HCT116 (cell line): Measurements from ENCODE around the gene PRIM1. TPM values are rescaled to one million over a fixed set of nuclear protein-coding genes. Genes with fewer than 3 reads are reported as not detected.

Source experiments
- ATAC-seq: fragments of 200-7000 bp; cut with Tn5 transposase; 2 replicates; pipeline ENCODE4 v1.9.1; 2020; ENCODE audit warnings: mild to moderate bottlenecking, moderate library complexity
- BruUV-seq: library from RNA; stranded (reverse); fragments of 400-500 nt; replicated peaks from 2 replicates; lab custom pipeline; 2021; lab: Mats Ljungman, UMichigan
- CTCF ChIA-PET: fragments of 300-600 bp; sonication (Branson Sonifier 250); formaldehyde crosslinking; loops from one replicate; lab custom pipeline; 2021; ENCODE audit warnings: antibody characterized with exemption; lab: Charles Lee
- POLR2A ChIA-PET: fragments of 300-600, 350-600 bp; sonication (Branson Sonifier 250); formaldehyde crosslinking; loops from one replicate; lab custom pipeline; 2021; ENCODE audit warnings: antibody characterized with exemption; lab: Charles Lee
- RAD21 ChIA-PET, 2 experiments: fragments of 300-600 bp; sonication (Branson Sonifier 250); formaldehyde crosslinking; loops; one replicate each; lab custom pipeline; 2023; ENCODE audit warnings: low total read pairs in 2 of 2; ENCODE audit not compliant: uncharacterized antibody in 2 of 2, unreplicated experiment in 2 of 2, low non-redundant PET in 1 of 2; lab: Charles Lee
- DNase-seq: peaks from one replicate; pipeline ENCODE4 v3.0.0-alpha.2; 2010; ENCODE audit warnings: low read depth, low spot score
- H2AFZ ChIP-seq: fragments of 200-600 bp; shearing (Covaris generic), sonication (generic); 2 replicates; pipeline ENCODE4 v1.6.1; 2017; ENCODE audit warnings: low read depth, mixed run types, mixed read lengths, antibody characterized with exemption, low read length; ENCODE audit not compliant: poor library complexity, severe bottlenecking
- H3K27ac ChIP-seq: 2 replicates; pipeline ENCODE4 v1.5.1; 2012; ENCODE audit warnings: low read depth, low read length
- H3K27me3 ChIP-seq: fragments of 200-600 bp; sonication (generic); 2 replicates; pipeline ENCODE4 v1.6.1; 2016; ENCODE audit warnings: mixed run types, low read length, mixed read lengths; ENCODE audit not compliant: insufficient read depth
- H3K36me3 ChIP-seq, 2 experiments: fragments of 200-500 bp in 1 of 2; fragments of 200-600 bp in 1 of 2; sonication (Bioruptor generic) in 1 of 2; sonication (generic) in 1 of 2; 2 replicates each; pipeline versions ENCODE4 v1.5.1 to v1.6.1; 2014 to 2016; ENCODE audit warnings: low read length in 2 of 2, inconsistent platforms in 1 of 2, mixed read lengths in 1 of 2, mixed run types in 1 of 2; ENCODE audit not compliant: insufficient read depth in 2 of 2, control insufficient read depth in 1 of 2
- H3K4me1 ChIP-seq, 2 experiments: fragments of 200-600 bp in 1 of 2; sonication (generic) in 1 of 2; 2 replicates each; pipeline versions ENCODE4 v1.5.1 to v1.6.1; 2012 to 2017; ENCODE audit warnings: low read length in 2 of 2, inconsistent platforms in 1 of 2, mild to moderate bottlenecking in 1 of 2, mixed read lengths in 1 of 2, mixed run types in 1 of 2, moderate library complexity in 1 of 2; ENCODE audit not compliant: insufficient read depth in 2 of 2, control insufficient read depth in 1 of 2
- H3K4me2 ChIP-seq: fragments of 200-600 bp; sonication (generic); 2 replicates; pipeline ENCODE4 v1.6.1; 2017; ENCODE audit warnings: mixed run types, low read length, mixed read lengths
- H3K4me3 ChIP-seq, 2 experiments: fragments of 200-600 bp in 1 of 2; sonication (generic) in 1 of 2; replicated peaks in 1 of 2; 2 replicates each; pipeline ENCODE4 v1.5.1; 2011 to 2016; ENCODE audit warnings: low read length in 2 of 2, control low read depth in 1 of 2, low read depth in 1 of 2, mild to moderate bottlenecking in 1 of 2, mixed read lengths in 1 of 2, mixed run types in 1 of 2
- H3K79me2 ChIP-seq: fragments of 200-600 bp; sonication (generic); 2 replicates; pipeline ENCODE4 v1.6.1; 2017; ENCODE audit warnings: mild to moderate bottlenecking, mixed run types, low read length, moderate library complexity, mixed read lengths; ENCODE audit not compliant: insufficient read depth
- H3K9ac ChIP-seq: fragments of 200-600 bp; sonication (generic); 2 replicates; pipeline ENCODE4 v1.6.1; 2016; ENCODE audit warnings: low read length, mixed read lengths
- H3K9me2 ChIP-seq: fragments of 200-600 bp; sonication (generic), shearing (Covaris generic); 2 replicates; pipeline ENCODE4 v1.6.1; 2017; ENCODE audit warnings: mixed run types, mild to moderate bottlenecking, moderate library complexity; ENCODE audit not compliant: insufficient read depth
- H3K9me3 ChIP-seq, 2 experiments: fragments of 200-500 bp in 1 of 2; fragments of 200-600 bp in 1 of 2; sonication (Bioruptor generic) in 1 of 2; sonication (generic) in 1 of 2; 2 replicates each; pipeline ENCODE4 v1.6.1; 2014 to 2017; ENCODE audit warnings: low read length in 2 of 2, mixed read lengths in 2 of 2, inconsistent platforms in 1 of 2, low read depth in 1 of 2, mild to moderate bottlenecking in 1 of 2, mixed run types in 1 of 2, moderate library complexity in 1 of 2; ENCODE audit not compliant: control insufficient read depth in 1 of 2, insufficient read depth in 1 of 2
- H4K20me1 ChIP-seq: fragments of 200-600 bp; sonication (generic), shearing (Covaris generic); 2 replicates; pipeline ENCODE4 v1.6.1; 2017; ENCODE audit warnings: mixed run types, mild to moderate bottlenecking, moderate library complexity; ENCODE audit not compliant: insufficient read depth
- CBX3 ChIP-seq: IDR thresholded peaks from 2 replicates; pipeline ENCODE4 v1.6.1; 2012; ENCODE audit warnings: low read depth
- CEBPB ChIP-seq: IDR thresholded peaks from 2 replicates; pipeline ENCODE4 v1.6.1; 2012; ENCODE audit warnings: low read depth
- CTCF ChIP-seq, 3 experiments: fragments of 200-600 bp in 1 of 3; sonication (generic) in 1 of 3; IDR thresholded peaks in 2 of 3; conservative IDR thresholded peaks in 1 of 3; 2 replicates each; pipeline ENCODE4 v1.5.1; 2012 to 2017; ENCODE audit warnings: low read depth in 2 of 3, low read length in 2 of 3, antibody characterized with exemption in 1 of 3, borderline replicate concordance in 1 of 3, control low read depth in 1 of 3, mild to moderate bottlenecking in 1 of 3, mixed read lengths in 1 of 3, mixed run types in 1 of 3, moderate library complexity in 1 of 3; ENCODE audit not compliant: insufficient read depth in 1 of 3
- EGR1 ChIP-seq: IDR thresholded peaks from 2 replicates; pipeline ENCODE4 v1.6.1; 2012; ENCODE audit warnings: low read depth
- EZH2phosphoT487 ChIP-seq: fragments of 200-600 bp; IDR thresholded peaks from 2 replicates; pipeline ENCODE4 v1.6.1; 2018; ENCODE audit warnings: antibody characterized with exemption, borderline replicate concordance
- FOSL1 ChIP-seq: IDR thresholded peaks from 2 replicates; pipeline ENCODE4 v1.6.1; 2012; ENCODE audit warnings: low read depth
- MAX ChIP-seq: IDR thresholded peaks from 2 replicates; pipeline ENCODE4 v1.6.1; 2012
- POLR2A ChIP-seq: IDR thresholded peaks from 2 replicates; pipeline ENCODE4 v1.7.0; 2011; ENCODE audit warnings: borderline replicate concordance; ENCODE audit not compliant: insufficient read depth, insufficient read length; ENCODE audit errors: extremely low read depth
- RAD21 ChIP-seq: IDR thresholded peaks from 2 replicates; pipeline ENCODE4 v1.6.1; 2012; ENCODE audit warnings: low read depth, mild to moderate bottlenecking
- REST ChIP-seq: IDR thresholded peaks from 2 replicates; pipeline ENCODE4 v1.6.1; 2012; ENCODE audit warnings: low read depth
- SIN3A ChIP-seq: IDR thresholded peaks from 2 replicates; pipeline ENCODE4 v1.6.1; 2012; ENCODE audit warnings: low read depth
- TCF7L2 ChIP-seq: IDR thresholded peaks from 2 replicates; pipeline ENCODE4 v1.7.0; 2011; ENCODE audit warnings: borderline replicate concordance, inconsistent platforms; ENCODE audit not compliant: insufficient read depth, insufficient read length; ENCODE audit errors: extremely low read depth
- YY1 ChIP-seq: IDR thresholded peaks from 2 replicates; pipeline ENCODE4 v1.6.1; 2011; ENCODE audit warnings: low read length, low read depth, moderate library complexity, mild to moderate bottlenecking; ENCODE audit not compliant: insufficient replicate concordance; ENCODE audit errors: extremely low read depth
- ZFX ChIP-seq: fragments of 450-650 bp; IDR thresholded peaks from 2 replicates; pipeline ENCODE4 v1.6.1; 2017
- ZNF274 ChIP-seq: fragments of 200-500 bp; sonication (Bioruptor generic); IDR thresholded peaks from 2 replicates; pipeline ENCODE4 v1.6.1; 2014; ENCODE audit warnings: mild to moderate bottlenecking, low read depth, low read length, inconsistent platforms
- intact Hi-C: fragments of 100-400 bp; cut with micrococcal nuclease; formaldehyde crosslinking; loops from 2 replicates; pipeline ENCODE4 v1.10.0; 2022
- total RNA-seq: library from RNA; stranded (reverse); gene quantifications from one replicate; pipeline ENCODE4 v1.2.1, GENCODE V29; 2021; ENCODE audit not compliant: unreplicated experiment

Gene PRIM1
- total RNA-seq, 1 experiment from 2014 or later = 53.3 TPM

- intact Hi-C loops = no loop called here
- no TSS peak for BruUV-seq
- peaks cover 66% of the 10 kb centered on the region; the same call in 1 of the 2 replicates for H4K20me1 ChIP-seq
Observed at GRCh38 chr12:56716933-56717880, 34.9 kb downstream of the PRIM1 start.

More at GRCh38 chr12:56716933-56717880, 34.9 kb downstream of the PRIM1 start:
- H3K9ac ChIP-seq = no peak overlapping the region
- H3K9me3 ChIP-seq = no peaks in the 10 kb centered on the region
- H3K79me2 ChIP-seq = peaks cover 87% of the 10 kb centered on the region
- ChIA-PET RAD21 (interaction anchor here in 1 of 2 experiments (0.7 kb wide), 1 partner anchor 106 kb away, joined by 3 read pairs; no protein-coding TSS in a partner anchor), CTCF (no interaction called here), POLR2A (interaction anchor here (0.8 to 2.5 kb wide), 3 partner anchors 9 to 97 kb away, joined by 4 to 13 read pairs (median 6); partner anchors contain the start of genes NACA and PTGES3)
- H3K4me3 ChIP-seq = no peak overlapping the region
- H3K4me1 ChIP-seq = peaks cover 9 to 14% of the 10 kb centered on the region in 2 experiments; a peak in 3 of 4 replicates
- TF ChIP-seq ZFX (no peak), CBX3 (no peak), EZH2phosphoT487 (no peak), FOSL1 (no peak), REST (no peak), CTCF (IDR thresholded peaks at IDR 0.05 in 2 of 3, conservative IDR thresholded peaks at IDR 0.05 in 1 of 3; ENCODE audit: borderline replicate concordance in 1 of 3, insufficient read depth in 1 of 3, low read depth in 2 of 3, low read length in 2 of 3) (no peak), SIN3A (no peak), EGR1 (no peak), MAX (no peak), YY1 (no peak), RAD21 (no peak), POLR2A (no peak), CEBPB (no peak), ZNF274 (no peak), TCF7L2 (no peak)
- H3K27ac ChIP-seq = no peak overlapping the region
- no peak overlapping the region for H3K4me2 ChIP-seq
- no peak overlapping the region for H2AFZ ChIP-seq
- no peak for DNase-seq
- no peaks in the 10 kb centered on the region for H3K27me3 ChIP-seq
- H3K9me2 ChIP-seq = no peaks in the 10 kb centered on the region
- peaks cover 60 to 77% of the 10 kb centered on the region in 2 experiments for H3K36me3 ChIP-seq
- no peak for ATAC-seq
